DND-41 (cell line): ENCODE measurements around the gene PARM1.

Experiments used
- CTCF ChIP-seq: IDR thresholded peaks from 2 replicates; pipeline ENCODE4 v1.5.1; 2012; ENCODE audit warnings: borderline replicate concordance, low read length, moderate library complexity, mild to moderate bottlenecking; ENCODE audit not compliant: poor library complexity, severe bottlenecking; ENCODE audit errors: extremely low read depth
- EZH2 ChIP-seq: IDR thresholded peaks from 3 replicates; pipeline ENCODE4 v1.6.1; 2012; ENCODE audit warnings: borderline replicate concordance, low read depth, mild to moderate bottlenecking, moderate library complexity, low read length, inconsistent platforms; ENCODE audit not compliant: severe bottlenecking

- TF ChIP-seq CTCF (no peak), EZH2 (no peak)
Measured at GRCh38 chr4:74969507-74970474, 36.9 kb downstream of the PARM1 start.
